DOHH2 (cell line): Measurements from ENCODE around the gene EFNA5.

Experiments
- EZH2phosphoT487 ChIP-seq: fragments of 200-600 bp; sonication (generic); IDR thresholded peaks from 2 replicates; pipeline ENCODE4 v1.6.1; 2017; ENCODE audit warnings: borderline replicate concordance, mild to moderate bottlenecking, antibody characterized with exemption, low read length, moderate library complexity, mixed read lengths
- TF ChIP-seq, protein P1 (sequence below): fragments of 200-600 bp; sonication (generic); IDR thresholded peaks from one replicate; pipeline ENCODE4 v1.5.1; 2014; ENCODE audit warnings: antibody characterized with exemption, mild to moderate bottlenecking, low read depth, low read length; ENCODE audit not compliant: poor library complexity, severe bottlenecking

DNA sequence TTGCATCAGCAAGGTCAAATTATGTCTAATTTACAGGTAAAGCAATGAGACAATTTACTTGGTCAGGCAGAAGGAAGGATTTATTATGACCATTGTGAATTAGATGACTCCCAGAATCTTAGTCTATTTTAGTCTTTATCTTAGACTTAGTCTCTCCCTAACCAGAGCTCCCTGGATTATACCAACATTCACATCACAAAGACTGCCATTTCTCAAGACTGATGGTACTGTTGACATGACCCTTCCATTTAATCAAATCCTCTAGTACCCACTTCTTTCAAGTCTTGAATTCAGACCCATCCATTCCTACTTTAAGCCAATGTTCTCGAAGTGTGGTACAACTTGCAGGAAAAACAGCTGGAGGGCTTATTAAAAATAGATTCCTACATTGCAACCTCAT lies 257.0 kb downstream of the EFNA5 start:
- TF ChIP-seq, protein P1, sequence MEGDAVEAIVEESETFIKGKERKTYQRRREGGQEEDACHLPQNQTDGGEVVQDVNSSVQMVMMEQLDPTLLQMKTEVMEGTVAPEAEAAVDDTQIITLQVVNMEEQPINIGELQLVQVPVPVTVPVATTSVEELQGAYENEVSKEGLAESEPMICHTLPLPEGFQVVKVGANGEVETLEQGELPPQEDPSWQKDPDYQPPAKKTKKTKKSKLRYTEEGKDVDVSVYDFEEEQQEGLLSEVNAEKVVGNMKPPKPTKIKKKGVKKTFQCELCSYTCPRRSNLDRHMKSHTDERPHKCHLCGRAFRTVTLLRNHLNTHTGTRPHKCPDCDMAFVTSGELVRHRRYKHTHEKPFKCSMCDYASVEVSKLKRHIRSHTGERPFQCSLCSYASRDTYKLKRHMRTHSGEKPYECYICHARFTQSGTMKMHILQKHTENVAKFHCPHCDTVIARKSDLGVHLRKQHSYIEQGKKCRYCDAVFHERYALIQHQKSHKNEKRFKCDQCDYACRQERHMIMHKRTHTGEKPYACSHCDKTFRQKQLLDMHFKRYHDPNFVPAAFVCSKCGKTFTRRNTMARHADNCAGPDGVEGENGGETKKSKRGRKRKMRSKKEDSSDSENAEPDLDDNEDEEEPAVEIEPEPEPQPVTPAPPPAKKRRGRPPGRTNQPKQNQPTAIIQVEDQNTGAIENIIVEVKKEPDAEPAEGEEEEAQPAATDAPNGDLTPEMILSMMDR = no peak
- TF ChIP-seq EZH2phosphoT487 = no peak
